PC-9 (cell line): ENCODE data around the gene SNX9. TPM values are rescaled to one million over a fixed set of nuclear protein-coding genes. Genes with fewer than 3 reads are reported as not detected.

ENCODE experiments used
- BruUV-seq: library from RNA; stranded (reverse); fragments of 400-500 nt; replicated peaks from 2 replicates; lab custom pipeline; 2021; lab: Mats Ljungman, UMichigan
- CTCF ChIA-PET: fragments of 300-600 bp; sonication (Branson Sonifier 250); formaldehyde crosslinking; loops from one replicate; lab custom pipeline; 2022; ENCODE audit warnings: antibody characterized with exemption; lab: Charles Lee
- POLR2A ChIA-PET: fragments of 300-600 bp; sonication (Branson Sonifier 250); formaldehyde crosslinking; loops from one replicate; lab custom pipeline; 2022; ENCODE audit warnings: antibody characterized with exemption; ENCODE audit not compliant: unreplicated experiment; lab: Charles Lee
- DNase-seq, 2 experiments: peaks; one replicate each; pipeline versions ENCODE4 v3.0.0 to v3.0.0-alpha.2; 2015 to 2022; ENCODE audit warnings: mixed read lengths in 1 of 2
- H2AFZ ChIP-seq: fragments of 200-600 bp; sonication (generic); 2 replicates; pipeline ENCODE4 v1.8.1; 2017; ENCODE audit warnings: antibody characterized with exemption
- H3F3A ChIP-seq: fragments of 200-600 bp; sonication (generic); 2 replicates; pipeline ENCODE4 v1.8.1; 2017; ENCODE audit warnings: antibody characterized with exemption, mild to moderate bottlenecking, low read depth; ENCODE audit not compliant: insufficient read depth
- H3K27ac ChIP-seq: fragments of 200-600 bp; sonication (generic); 2 replicates; pipeline ENCODE4 v1.6.1; 2016; ENCODE audit warnings: mixed run types
- H3K27me3 ChIP-seq: fragments of 200-600 bp; sonication (generic); 2 replicates; pipeline ENCODE4 v1.6.1; 2016; ENCODE audit warnings: low read depth, mixed run types; ENCODE audit not compliant: insufficient read depth
- H3K36me3 ChIP-seq: fragments of 200-600 bp; sonication (generic); 2 replicates; pipeline ENCODE4 v1.6.1; 2016; ENCODE audit warnings: low read depth, mixed run types
- H3K4me1 ChIP-seq: fragments of 200-600 bp; sonication (generic); replicated peaks from 2 replicates; pipeline ENCODE4 v1.6.1; 2016; ENCODE audit warnings: mixed run types; ENCODE audit not compliant: insufficient read depth
- H3K4me2 ChIP-seq: fragments of 200-600 bp; sonication (generic); 2 replicates; pipeline ENCODE4 v1.6.1; 2017; ENCODE audit warnings: mixed run types
- H3K4me3 ChIP-seq: fragments of 200-600 bp; sonication (generic); 2 replicates; pipeline ENCODE4 v1.6.1; 2016; ENCODE audit warnings: mixed run types
- H3K79me2 ChIP-seq: fragments of 200-600 bp; sonication (generic); 2 replicates; pipeline ENCODE4 v1.6.1; 2017; ENCODE audit warnings: low read depth, mixed run types
- H3K9me2 ChIP-seq: fragments of 200-600 bp; sonication (generic); 2 replicates; pipeline ENCODE4 v1.8.1; 2017; ENCODE audit warnings: mild to moderate bottlenecking; ENCODE audit not compliant: insufficient read depth
- H3K9me3 ChIP-seq: fragments of 200-600 bp; sonication (generic); 2 replicates; pipeline ENCODE4 v1.8.1; 2016; ENCODE audit warnings: low read depth; ENCODE audit not compliant: insufficient read depth
- H4K20me1 ChIP-seq: fragments of 200-600 bp; sonication (generic); 2 replicates; pipeline ENCODE4 v1.8.1; 2017; ENCODE audit not compliant: insufficient read depth
- CTCF ChIP-seq: fragments of 200-600 bp; sonication (generic); conservative IDR thresholded peaks from 2 replicates; pipeline ENCODE4 v1.6.1; 2017; ENCODE audit warnings: mixed run types, antibody characterized with exemption, mild to moderate bottlenecking, moderate library complexity
- EZH2 ChIP-seq: fragments of 200-600 bp; sonication (generic); IDR thresholded peaks from 2 replicates; pipeline ENCODE4 v1.8.0; 2017; ENCODE audit warnings: antibody characterized with exemption, low read depth
- intact Hi-C: fragments of 100-400 bp; cut with micrococcal nuclease; formaldehyde crosslinking; loops from one replicate; pipeline ENCODE4 v1.10.0; 2022; ENCODE audit not compliant: unreplicated experiment
- total RNA-seq: library from RNA; stranded (reverse); gene quantifications from 2 replicates; pipeline ENCODE4 v1.2.3, GENCODE V29; 2021

Gene SNX9
- total RNA-seq, 1 experiment from 2014 or later, result 25.0 TPM

- no peaks in the 10 kb centered on the region for H3K79me2 ChIP-seq
- H2AFZ ChIP-seq, result no peak overlapping the region
- no peaks in the 10 kb centered on the region for H3K4me1 ChIP-seq
- H3F3A ChIP-seq, result no peaks in the 10 kb centered on the region
- no peak for DNase-seq
- no peaks in the 10 kb centered on the region for H3K36me3 ChIP-seq
- TF ChIP-seq EZH2 (no peak), CTCF (no peak)
- H4K20me1 ChIP-seq, result no peaks in the 10 kb centered on the region
- H3K4me3 ChIP-seq, result no peak overlapping the region
- no peaks in the 10 kb centered on the region for H3K27me3 ChIP-seq
- CTCF ChIA-PET, result no interaction called here
- intact Hi-C loops, result no loop called here
- peaks cover 4% of the 10 kb centered on the region; the same call in 1 of the 2 replicates for H3K9me3 ChIP-seq
- H3K9me2 ChIP-seq, result no peaks in the 10 kb centered on the region
- no peak overlapping the region for H3K27ac ChIP-seq
- no peak overlapping the region for H3K4me2 ChIP-seq
- BruUV-seq, result no TSS peak
- POLR2A ChIA-PET, result no interaction called here
Measured at GRCh38 chr6:157806856-157807215, 16.2 kb upstream of the SNX9 start.

GRCh38 chr6:157808405-157808950 lies 14.6 kb upstream of the SNX9 start:
- TF ChIP-seq CTCF, result no peak
- no peak for TF ChIP-seq EZH2
- no peaks in the 10 kb centered on the region for H3K27me3 ChIP-seq

GRCh38 chr6:157809613-157810012 lies 13.4 kb upstream of the SNX9 start:
- peaks cover 8% of the 10 kb centered on the region; the same call in 1 of the 2 replicates for H3K4me1 ChIP-seq
- DNase-seq, result no peak
- no peaks in the 10 kb centered on the region for H4K20me1 ChIP-seq
- no peak overlapping the region for H3K4me2 ChIP-seq
- H3K36me3 ChIP-seq, result no peaks in the 10 kb centered on the region
- intact Hi-C loops, result no loop called here
- no peak overlapping the region for H3K27ac ChIP-seq
- TF ChIP-seq EZH2, result no peak
- no peak for TF ChIP-seq CTCF
- H3F3A ChIP-seq, result no peaks in the 10 kb centered on the region
- ChIA-PET CTCF (no interaction called here), POLR2A (no interaction called here)
- no peaks in the 10 kb centered on the region for H3K27me3 ChIP-seq
- no peaks in the 10 kb centered on the region for H3K79me2 ChIP-seq
- no peak overlapping the region for H3K4me3 ChIP-seq
- H3K9me2 ChIP-seq, result no peaks in the 10 kb centered on the region
- H2AFZ ChIP-seq, result no peak overlapping the region
- BruUV-seq, result no TSS peak
- peaks cover 4% of the 10 kb centered on the region; the same call in 1 of the 2 replicates for H3K9me3 ChIP-seq

More at GRCh38 chr6:157808405-157808950, 14.6 kb upstream of the SNX9 start:
- no peaks in the 10 kb centered on the region for H3F3A ChIP-seq
- DNase-seq, result no peak
- H3K27ac ChIP-seq, result no peak overlapping the region
- no peaks in the 10 kb centered on the region for H3K36me3 ChIP-seq
- no peak overlapping the region for H3K4me3 ChIP-seq
- CTCF ChIA-PET, result interaction anchor here (0.6 kb wide), 1 partner anchor 11 kb away, joined by 5 read pairs; no protein-coding TSS in a partner anchor
- BruUV-seq, result no TSS peak
- H3K79me2 ChIP-seq, result no peaks in the 10 kb centered on the region
- H3K4me1 ChIP-seq, result peaks cover 1% of the 10 kb centered on the region; the same call in 1 of the 2 replicates
- H3K4me2 ChIP-seq, result no peak overlapping the region
- H3K9me3 ChIP-seq, result peaks cover 4% of the 10 kb centered on the region; the same call in 1 of the 2 replicates
- no peaks in the 10 kb centered on the region for H4K20me1 ChIP-seq
- H3K9me2 ChIP-seq, result no peaks in the 10 kb centered on the region
- POLR2A ChIA-PET, result interaction anchor here (0.7 kb wide), 1 partner anchor 26 kb away, joined by 6 read pairs; no protein-coding TSS in a partner anchor
- intact Hi-C loops, result no loop called here
- H2AFZ ChIP-seq, result no peak overlapping the region
